HCT116 (cell line): ENCODE data around the gene CLIC4. TPM values are rescaled to one million over a fixed set of nuclear protein-coding genes. Genes with fewer than 3 reads are reported as not detected.

Experiments
- ATAC-seq: fragments of 200-7000 bp; cut with Tn5 transposase; 2 replicates; pipeline ENCODE4 v1.9.1; 2020; ENCODE audit warnings: mild to moderate bottlenecking, moderate library complexity
- BruUV-seq: library from RNA; stranded (reverse); fragments of 400-500 nt; replicated peaks from 2 replicates; lab custom pipeline; 2021; lab: Mats Ljungman, UMichigan
- CTCF ChIA-PET: fragments of 300-600 bp; sonication (Branson Sonifier 250); formaldehyde crosslinking; loops from one replicate; lab custom pipeline; 2021; ENCODE audit warnings: antibody characterized with exemption; lab: Charles Lee
- POLR2A ChIA-PET: fragments of 300-600, 350-600 bp; sonication (Branson Sonifier 250); formaldehyde crosslinking; loops from one replicate; lab custom pipeline; 2021; ENCODE audit warnings: antibody characterized with exemption; lab: Charles Lee
- RAD21 ChIA-PET, 2 experiments: fragments of 300-600 bp; sonication (Branson Sonifier 250); formaldehyde crosslinking; loops; one replicate each; lab custom pipeline; 2023; ENCODE audit warnings: low total read pairs in 2 of 2; ENCODE audit not compliant: uncharacterized antibody in 2 of 2, unreplicated experiment in 2 of 2, low non-redundant PET in 1 of 2; lab: Charles Lee
- DNase-seq: peaks from one replicate; pipeline ENCODE4 v3.0.0-alpha.2; 2010; ENCODE audit warnings: low read depth, low spot score
- H2AFZ ChIP-seq: fragments of 200-600 bp; shearing (Covaris generic), sonication (generic); 2 replicates; pipeline ENCODE4 v1.6.1; 2017; ENCODE audit warnings: low read depth, mixed run types, mixed read lengths, antibody characterized with exemption, low read length; ENCODE audit not compliant: poor library complexity, severe bottlenecking
- H3K27ac ChIP-seq: 2 replicates; pipeline ENCODE4 v1.5.1; 2012; ENCODE audit warnings: low read depth, low read length
- H3K27me3 ChIP-seq: fragments of 200-600 bp; sonication (generic); 2 replicates; pipeline ENCODE4 v1.6.1; 2016; ENCODE audit warnings: mixed run types, low read length, mixed read lengths; ENCODE audit not compliant: insufficient read depth
- H3K36me3 ChIP-seq, 2 experiments: fragments of 200-500 bp in 1 of 2; fragments of 200-600 bp in 1 of 2; sonication (Bioruptor generic) in 1 of 2; sonication (generic) in 1 of 2; 2 replicates each; pipeline versions ENCODE4 v1.5.1 to v1.6.1; 2014 to 2016; ENCODE audit warnings: low read length in 2 of 2, inconsistent platforms in 1 of 2, mixed read lengths in 1 of 2, mixed run types in 1 of 2; ENCODE audit not compliant: insufficient read depth in 2 of 2, control insufficient read depth in 1 of 2
- H3K4me1 ChIP-seq, 2 experiments: fragments of 200-600 bp in 1 of 2; sonication (generic) in 1 of 2; 2 replicates each; pipeline versions ENCODE4 v1.5.1 to v1.6.1; 2012 to 2017; ENCODE audit warnings: low read length in 2 of 2, inconsistent platforms in 1 of 2, mild to moderate bottlenecking in 1 of 2, mixed read lengths in 1 of 2, mixed run types in 1 of 2, moderate library complexity in 1 of 2; ENCODE audit not compliant: insufficient read depth in 2 of 2, control insufficient read depth in 1 of 2
- H3K4me2 ChIP-seq: fragments of 200-600 bp; sonication (generic); 2 replicates; pipeline ENCODE4 v1.6.1; 2017; ENCODE audit warnings: mixed run types, low read length, mixed read lengths
- H3K4me3 ChIP-seq, 2 experiments: fragments of 200-600 bp in 1 of 2; sonication (generic) in 1 of 2; replicated peaks in 1 of 2; 2 replicates each; pipeline ENCODE4 v1.5.1; 2011 to 2016; ENCODE audit warnings: low read length in 2 of 2, control low read depth in 1 of 2, low read depth in 1 of 2, mild to moderate bottlenecking in 1 of 2, mixed read lengths in 1 of 2, mixed run types in 1 of 2
- H3K79me2 ChIP-seq: fragments of 200-600 bp; sonication (generic); 2 replicates; pipeline ENCODE4 v1.6.1; 2017; ENCODE audit warnings: mild to moderate bottlenecking, mixed run types, low read length, moderate library complexity, mixed read lengths; ENCODE audit not compliant: insufficient read depth
- H3K9ac ChIP-seq: fragments of 200-600 bp; sonication (generic); 2 replicates; pipeline ENCODE4 v1.6.1; 2016; ENCODE audit warnings: low read length, mixed read lengths
- H3K9me2 ChIP-seq: fragments of 200-600 bp; sonication (generic), shearing (Covaris generic); 2 replicates; pipeline ENCODE4 v1.6.1; 2017; ENCODE audit warnings: mixed run types, mild to moderate bottlenecking, moderate library complexity; ENCODE audit not compliant: insufficient read depth
- H3K9me3 ChIP-seq, 2 experiments: fragments of 200-500 bp in 1 of 2; fragments of 200-600 bp in 1 of 2; sonication (Bioruptor generic) in 1 of 2; sonication (generic) in 1 of 2; 2 replicates each; pipeline ENCODE4 v1.6.1; 2014 to 2017; ENCODE audit warnings: low read length in 2 of 2, mixed read lengths in 2 of 2, inconsistent platforms in 1 of 2, low read depth in 1 of 2, mild to moderate bottlenecking in 1 of 2, mixed run types in 1 of 2, moderate library complexity in 1 of 2; ENCODE audit not compliant: control insufficient read depth in 1 of 2, insufficient read depth in 1 of 2
- H4K20me1 ChIP-seq: fragments of 200-600 bp; sonication (generic), shearing (Covaris generic); 2 replicates; pipeline ENCODE4 v1.6.1; 2017; ENCODE audit warnings: mixed run types, mild to moderate bottlenecking, moderate library complexity; ENCODE audit not compliant: insufficient read depth
- EGR1 ChIP-seq: IDR thresholded peaks from 2 replicates; pipeline ENCODE4 v1.6.1; 2012; ENCODE audit warnings: low read depth
- ELF1 ChIP-seq: IDR thresholded peaks from 2 replicates; pipeline ENCODE4 v1.6.1; 2012; ENCODE audit warnings: low read depth, borderline replicate concordance
- EZH2 ChIP-seq: fragments of 200-600 bp; sonication (generic); IDR thresholded peaks from 2 replicates; pipeline ENCODE4 v1.6.1; 2017; ENCODE audit warnings: antibody characterized with exemption, mixed run types
- FOSL1 ChIP-seq: IDR thresholded peaks from 2 replicates; pipeline ENCODE4 v1.6.1; 2012; ENCODE audit warnings: low read depth
- JUND ChIP-seq: IDR thresholded peaks from 2 replicates; pipeline ENCODE4 v1.6.1; 2012
- POLR2A ChIP-seq: IDR thresholded peaks from 2 replicates; pipeline ENCODE4 v1.7.0; 2011; ENCODE audit warnings: borderline replicate concordance; ENCODE audit not compliant: insufficient read depth, insufficient read length; ENCODE audit errors: extremely low read depth
- SIN3A ChIP-seq: IDR thresholded peaks from 2 replicates; pipeline ENCODE4 v1.6.1; 2012; ENCODE audit warnings: low read depth
- ZBTB33 ChIP-seq: IDR thresholded peaks from 2 replicates; pipeline ENCODE4 v1.6.1; 2011; ENCODE audit warnings: mild to moderate bottlenecking, low read length, moderate library complexity; ENCODE audit not compliant: insufficient replicate concordance; ENCODE audit errors: extremely low read depth
- intact Hi-C: fragments of 100-400 bp; cut with micrococcal nuclease; formaldehyde crosslinking; loops from 2 replicates; pipeline ENCODE4 v1.10.0; 2022
- total RNA-seq: library from RNA; stranded (reverse); gene quantifications from one replicate; pipeline ENCODE4 v1.2.1, GENCODE V29; 2021; ENCODE audit not compliant: unreplicated experiment

Gene CLIC4
- total RNA-seq, 1 experiment from 2014 or later = 77.2 TPM

- no TSS peak for BruUV-seq
- no peak overlapping the region for H3K4me3 ChIP-seq
- no peak overlapping the region for H3K4me2 ChIP-seq
- intact Hi-C loops = no loop called here
- peaks cover 44% of the 10 kb centered on the region for H3K79me2 ChIP-seq
- H3K36me3 ChIP-seq = no peaks in the 10 kb centered on the region
- no peak for ATAC-seq
- H3K27ac ChIP-seq = no peak overlapping the region
- H3K9ac ChIP-seq = no peak overlapping the region
- no peak overlapping the region for H2AFZ ChIP-seq
- no peaks in the 10 kb centered on the region; the same call in 1 of the 2 replicates for H4K20me1 ChIP-seq
- H3K9me2 ChIP-seq = no peaks in the 10 kb centered on the region
- peaks cover 4% of the 10 kb centered on the region in 2 experiments; a peak in 3 of 4 replicates for H3K4me1 ChIP-seq
- POLR2A ChIA-PET = interaction anchor here (1.0 to 1.9 kb wide), 2 partner anchors 10 to 38 kb away, joined by 3 to 4 read pairs; no protein-coding TSS in a partner anchor
- no peaks in the 10 kb centered on the region for H3K27me3 ChIP-seq
- no peak for DNase-seq
- TF ChIP-seq POLR2A (no peak), JUND (no peak), ELF1 (no peak)
- RAD21 ChIA-PET = no interaction called here
- H3K9me3 ChIP-seq = no peaks in the 10 kb centered on the region
- CTCF ChIA-PET = no interaction called here
These were observed 17.0 kb downstream of the CLIC4 start for GRCh38 chr1:24762133-24762676.

- no peak overlapping the region for H3K4me3 ChIP-seq
- POLR2A ChIA-PET = interaction anchor here (1.0 kb wide), 1 partner anchor 39 kb away, joined by 3 read pairs; no protein-coding TSS in a partner anchor
- no peaks in the 10 kb centered on the region; the same call in 1 of the 2 replicates for H4K20me1 ChIP-seq
- CTCF ChIA-PET = interaction anchor here (1.2 kb wide), 1 partner anchor 11 kb away, joined by 3 read pairs; no protein-coding TSS in a partner anchor
- no peak for TF ChIP-seq EZH2
- TF ChIP-seq POLR2A = no peak
- TF ChIP-seq ELF1 = no peak
- TF ChIP-seq ZBTB33 = no peak
- no peak for TF ChIP-seq EGR1
- TF ChIP-seq FOSL1 = no peak
- TF ChIP-seq SIN3A = no peak
- H3K9me2 ChIP-seq = no peaks in the 10 kb centered on the region
- BruUV-seq = no TSS peak
- H3K4me1 ChIP-seq = peaks cover 4% of the 10 kb centered on the region in 2 experiments; a peak in 3 of 4 replicates
- no peak overlapping the region for H2AFZ ChIP-seq
- peaks cover 39% of the 10 kb centered on the region for H3K79me2 ChIP-seq
- no peaks in the 10 kb centered on the region for H3K9me3 ChIP-seq
- RAD21 ChIA-PET = no interaction called here
- no peak overlapping the region for H3K4me2 ChIP-seq
- intact Hi-C loops = no loop called here
- DNase-seq (no peak), ATAC-seq (no peak)
- no peak overlapping the region for H3K27ac ChIP-seq
- H3K36me3 ChIP-seq = no peaks in the 10 kb centered on the region
- no peaks in the 10 kb centered on the region for H3K27me3 ChIP-seq
- no peak overlapping the region for H3K9ac ChIP-seq
These were observed 18.4 kb downstream of the CLIC4 start for GRCh38 chr1:24763671-24764070.
